ENCODE data around the gene LRMDA. TPM values are rescaled to one million over a fixed set of nuclear protein-coding genes. Genes with fewer than 3 reads are reported as not detected.

LRMDA gene
- total and polyA plus RNA-seq, 10 of the 15 experiments (the other 5 are each of a cell fraction or from before 2014, with no cell fraction given) = 0.07 to 0.54 (median 0.29) TPM; not detected in 4

GRCh38 chr10:75611172-75611992, 180.0 kb downstream of the LRMDA start (continued):
- no peak for TF ChIP-seq RELB (IDR thresholded peaks at IDR 0.05; ENCODE audit: low read depth)
- no peak for TF ChIP-seq PKNOX1 (IDR thresholded peaks at IDR 0.05)
- TF ChIP-seq KDM1A (IDR thresholded peaks at IDR 0.05; ENCODE audit: borderline replicate concordance) = no peak
- no peak for TF ChIP-seq E4F1 (IDR thresholded peaks at IDR 0.05; ENCODE audit: borderline replicate concordance, partially characterized antibody)
- no peak for TF ChIP-seq NFXL1 (IDR thresholded peaks at IDR 0.05; ENCODE audit: borderline replicate concordance)
- TF ChIP-seq FOXK2 (IDR thresholded peaks at IDR 0.05) = no peak
- TF ChIP-seq NFIC (IDR thresholded peaks at IDR 0.05; ENCODE audit: low read depth, low read length) = no peak
- TF ChIP-seq SPI1 (IDR thresholded peaks at IDR 0.05; ENCODE audit: borderline replicate concordance, insufficient read depth, low read depth, low read length) = peak; percentile 88
- no peak for TF ChIP-seq NR2F1 (conservative IDR thresholded peaks at IDR 0.05)
- peak in 1 of 2 experiments; percentile 27; a peak in 1 of 4 replicates for TF ChIP-seq BHLHE40 (IDR thresholded peaks at IDR 0.05; ENCODE audit: borderline replicate concordance in 1 of 2, low read depth in 2 of 2, low read length in 1 of 2)

All from GM12878 (cell line).